ENCODE data around the gene CYP2A7.
"Not testable (repeated sequence)": the region's sequence is repeated elsewhere in the genome, so short reads cannot be mapped to it uniquely, and the experiment has no call there.

CYP2A7 gene, protein sequence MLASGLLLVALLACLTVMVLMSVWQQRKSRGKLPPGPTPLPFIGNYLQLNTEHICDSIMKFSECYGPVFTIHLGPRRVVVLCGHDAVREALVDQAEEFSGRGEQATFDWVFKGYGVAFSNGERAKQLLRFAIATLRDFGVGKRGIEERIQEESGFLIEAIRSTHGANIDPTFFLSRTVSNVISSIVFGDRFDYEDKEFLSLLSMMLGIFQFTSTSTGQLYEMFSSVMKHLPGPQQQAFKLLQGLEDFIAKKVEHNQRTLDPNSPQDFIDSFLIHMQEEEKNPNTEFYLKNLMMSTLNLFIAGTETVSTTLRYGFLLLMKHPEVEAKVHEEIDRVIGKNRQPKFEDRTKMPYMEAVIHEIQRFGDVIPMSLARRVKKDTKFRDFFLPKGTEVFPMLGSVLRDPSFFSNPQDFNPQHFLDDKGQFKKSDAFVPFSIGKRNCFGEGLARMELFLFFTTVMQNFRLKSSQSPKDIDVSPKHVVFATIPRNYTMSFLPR

DNA sequence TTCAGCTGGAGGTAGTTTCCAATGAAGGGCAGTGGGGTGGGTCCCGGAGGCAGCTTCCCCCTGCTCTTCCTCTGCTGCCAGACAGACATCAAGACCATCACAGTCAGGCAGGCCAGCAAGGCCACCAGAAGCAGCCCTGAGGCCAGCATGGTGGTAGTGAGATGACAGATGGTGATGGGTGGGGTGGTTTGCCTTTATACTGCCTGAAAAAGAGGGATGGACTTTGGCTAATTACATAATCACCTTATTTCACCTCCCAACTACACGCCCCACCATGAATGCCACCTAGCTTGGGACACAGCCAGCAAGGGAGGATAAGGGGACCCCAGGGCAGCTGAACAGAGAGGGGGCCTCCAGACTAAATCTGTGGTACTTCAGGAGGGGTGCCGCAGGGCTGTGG lies at the start of gene CYP2A7:
Gene CYP2A7, minus strand, starts transcription at position 170 of the 400 bp plus-strand sequence. Its CDS starts 21 bp downstream, at position 149.
- DNase-seq (ENCODE audit: insufficient read length, low spot score); FAIRE-seq: not testable (repeated sequence)

DNA sequence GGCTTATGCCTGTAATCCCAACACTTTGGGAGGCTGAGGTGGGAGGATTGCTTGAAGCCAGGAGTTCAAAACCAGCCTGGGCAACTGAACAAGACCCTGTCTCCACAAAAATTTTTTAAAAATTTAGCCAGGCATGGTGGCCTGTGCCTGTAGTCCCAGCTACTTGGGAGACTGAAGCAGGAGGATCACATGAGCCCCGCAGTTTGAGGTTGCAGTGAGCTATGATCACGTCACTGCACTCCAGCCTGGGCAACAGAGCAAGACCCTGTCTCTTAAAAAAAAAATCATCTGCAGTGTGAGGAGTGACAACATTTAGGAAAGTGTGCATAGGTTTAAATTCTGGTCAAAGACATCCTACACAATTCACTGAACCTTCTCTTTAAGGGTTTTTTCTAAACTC lies 48.8 kb upstream of the CYP2A7 start:
- not testable (repeated sequence) for FAIRE-seq; DNase-seq (ENCODE audit: insufficient read length, low spot score)

DNA sequence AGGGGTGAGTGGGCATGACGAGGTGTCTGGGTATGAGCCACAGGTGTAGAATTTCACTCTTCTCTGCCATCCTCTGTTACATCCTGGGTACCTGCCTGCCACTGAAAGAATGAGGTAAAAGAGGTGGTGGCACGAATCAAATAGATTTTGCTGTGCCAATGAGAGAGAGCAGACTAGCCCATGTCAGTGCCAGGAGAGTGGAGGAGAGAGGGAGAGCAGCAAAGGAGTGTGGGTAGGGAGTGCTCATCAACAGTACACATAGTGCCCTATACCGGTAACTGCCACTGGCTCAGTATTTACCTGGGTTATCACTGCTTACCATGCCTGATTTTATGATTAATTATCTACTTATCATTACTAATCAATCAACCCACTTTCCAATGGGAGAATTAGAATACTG lies 47.9 kb upstream of the CYP2A7 start:
- not testable (repeated sequence) for FAIRE-seq

DNA sequence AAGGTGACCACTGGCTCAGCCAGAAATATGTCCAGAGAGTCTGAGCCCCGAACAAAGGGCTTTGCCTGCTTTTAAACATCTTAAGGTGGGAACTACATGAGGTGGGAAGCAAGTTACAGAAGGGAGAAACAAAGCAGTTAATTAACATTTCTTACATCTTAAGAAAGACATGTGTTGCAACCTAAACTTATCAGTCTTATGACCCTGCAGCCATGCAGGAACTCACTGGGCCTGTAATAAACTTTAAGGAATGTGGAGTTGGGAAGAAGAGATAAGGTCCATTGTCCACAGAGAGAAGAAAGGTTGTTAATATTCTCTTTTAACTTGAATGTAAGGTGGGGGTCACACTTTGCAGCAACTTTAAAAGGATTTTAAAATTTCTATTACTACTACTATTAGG lies 46.8 kb upstream of the CYP2A7 start:
- FAIRE-seq = no peak
- no peak for DNase-seq (ENCODE audit: insufficient read length, low spot score)
- no peak for TF ChIP-seq POLR2A (IDR thresholded peaks at IDR 0.05; ENCODE audit: low read depth, low read length)

More for the DNA sequence above, 47.9 kb upstream of the CYP2A7 start:
- not testable (repeated sequence) for DNase-seq (ENCODE audit: insufficient read length, low spot score)

DNA sequence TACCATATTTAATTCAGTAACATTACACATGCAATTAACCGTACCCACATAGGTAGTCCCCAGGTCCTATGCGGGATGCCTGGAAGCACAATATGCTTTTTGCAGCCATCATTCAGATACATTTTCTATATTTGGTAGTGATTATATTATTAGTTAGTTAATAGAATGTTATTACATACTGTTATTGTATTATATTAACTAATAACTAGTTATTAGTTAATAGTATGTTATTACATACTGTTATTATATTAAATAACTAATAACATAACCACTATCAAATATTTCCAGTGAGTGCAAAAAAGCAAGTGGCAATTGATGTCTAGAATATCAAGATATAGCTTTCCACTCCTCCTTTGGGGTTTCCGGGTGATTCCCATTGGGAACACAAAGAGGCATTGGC lies 45.5 kb upstream of the CYP2A7 start:
- DNase-seq (ENCODE audit: insufficient read length, low spot score) (no peak), FAIRE-seq (no peak)
- no peak for TF ChIP-seq POLR2A (IDR thresholded peaks at IDR 0.05; ENCODE audit: low read depth, low read length)

DNA sequence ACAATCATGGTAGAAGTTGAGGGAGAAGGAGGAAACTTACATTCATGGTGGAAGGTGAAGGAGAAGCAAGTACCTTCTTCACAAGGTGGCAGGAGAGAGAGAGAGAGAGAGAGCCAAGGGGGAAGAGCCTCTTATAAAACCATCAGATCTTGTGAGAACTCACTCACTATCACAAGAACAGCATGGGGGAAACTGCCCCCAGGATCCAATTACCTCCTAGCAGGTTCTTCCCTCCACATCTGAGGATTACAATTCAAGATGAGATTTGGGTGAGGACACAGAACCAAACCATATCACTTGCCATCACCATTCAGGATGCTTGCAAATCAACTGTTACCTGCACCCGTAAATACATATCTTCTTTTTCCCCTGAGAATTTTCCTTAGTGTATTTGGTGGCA lies 44.2 kb upstream of the CYP2A7 start:
- not testable (repeated sequence) for FAIRE-seq

DNA sequence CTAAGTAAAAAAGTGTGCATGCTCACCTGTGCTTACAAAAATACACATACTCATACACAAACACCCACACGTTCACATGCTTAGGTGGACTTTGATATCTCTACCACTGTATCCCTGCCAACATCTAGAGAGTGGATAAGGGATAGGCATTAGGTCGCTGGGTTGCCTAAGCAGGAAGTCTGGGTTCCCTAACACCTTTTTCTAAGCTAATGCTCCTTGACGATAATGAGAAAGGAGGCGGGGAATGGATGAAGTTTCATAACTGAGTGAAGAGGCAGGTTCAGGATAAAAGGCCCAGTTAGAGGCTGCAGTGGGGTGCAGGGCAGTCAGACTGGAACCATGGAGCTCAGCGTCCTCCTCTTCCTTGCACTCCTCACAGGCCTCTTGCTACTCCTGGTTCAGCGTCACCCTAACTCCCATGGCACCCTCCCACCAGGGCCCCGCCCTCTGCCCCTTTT lies 41.9 kb upstream of the CYP2A7 start:
- DNase-seq (ENCODE audit: insufficient read length, low spot score) (no peak), FAIRE-seq (no peak)
- TF ChIP-seq POLR2A (IDR thresholded peaks at IDR 0.05; ENCODE audit: low read depth, low read length) = no peak

More for the DNA sequence above, 44.2 kb upstream of the CYP2A7 start:
- not testable (repeated sequence) for DNase-seq (ENCODE audit: insufficient read length, low spot score)

DNA sequence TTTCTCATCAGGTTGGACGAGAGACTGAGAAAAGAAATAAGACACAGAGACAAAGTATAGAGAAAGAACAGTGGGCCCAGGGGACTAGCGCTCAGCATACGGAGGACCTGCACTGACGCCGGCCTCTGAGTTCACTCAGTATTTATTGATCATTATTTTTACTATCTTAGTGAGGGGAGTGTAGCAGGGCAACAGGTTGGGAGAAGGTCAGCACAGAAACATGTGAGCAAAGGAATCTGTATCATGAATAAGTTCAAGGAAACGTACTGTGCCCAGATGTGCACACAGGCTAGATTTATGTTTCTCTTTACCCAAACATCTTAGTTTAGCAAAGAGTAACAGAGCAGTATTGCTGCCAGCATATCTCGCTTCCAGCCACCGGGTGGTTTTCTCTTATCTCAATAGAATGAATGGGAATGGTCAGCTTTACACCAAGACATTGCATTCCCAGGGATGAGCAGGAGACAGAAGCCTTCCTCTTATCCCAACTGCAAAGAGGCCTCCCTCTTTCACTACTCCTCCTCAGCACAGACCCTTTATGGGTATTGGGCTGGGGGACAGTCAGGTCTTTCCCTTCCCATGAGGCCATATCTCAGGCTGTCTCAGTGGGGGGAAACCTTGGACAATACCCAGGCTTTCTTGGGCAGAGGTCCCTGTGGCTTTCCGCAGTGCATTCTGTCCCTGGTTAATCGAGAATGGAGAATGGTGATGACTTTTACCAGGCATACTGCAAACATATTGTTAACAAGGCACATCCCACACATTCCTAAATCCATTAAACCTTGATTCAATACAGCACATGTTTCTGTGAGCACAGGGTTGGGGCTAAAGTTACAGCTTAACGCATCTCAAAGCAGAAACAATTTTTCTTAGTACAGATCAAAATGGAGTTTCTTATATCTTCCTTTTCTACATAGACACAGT lies 40.5 kb upstream of the CYP2A7 start:
- not testable (repeated sequence) for FAIRE-seq; DNase-seq (ENCODE audit: insufficient read length, low spot score)

DNA sequence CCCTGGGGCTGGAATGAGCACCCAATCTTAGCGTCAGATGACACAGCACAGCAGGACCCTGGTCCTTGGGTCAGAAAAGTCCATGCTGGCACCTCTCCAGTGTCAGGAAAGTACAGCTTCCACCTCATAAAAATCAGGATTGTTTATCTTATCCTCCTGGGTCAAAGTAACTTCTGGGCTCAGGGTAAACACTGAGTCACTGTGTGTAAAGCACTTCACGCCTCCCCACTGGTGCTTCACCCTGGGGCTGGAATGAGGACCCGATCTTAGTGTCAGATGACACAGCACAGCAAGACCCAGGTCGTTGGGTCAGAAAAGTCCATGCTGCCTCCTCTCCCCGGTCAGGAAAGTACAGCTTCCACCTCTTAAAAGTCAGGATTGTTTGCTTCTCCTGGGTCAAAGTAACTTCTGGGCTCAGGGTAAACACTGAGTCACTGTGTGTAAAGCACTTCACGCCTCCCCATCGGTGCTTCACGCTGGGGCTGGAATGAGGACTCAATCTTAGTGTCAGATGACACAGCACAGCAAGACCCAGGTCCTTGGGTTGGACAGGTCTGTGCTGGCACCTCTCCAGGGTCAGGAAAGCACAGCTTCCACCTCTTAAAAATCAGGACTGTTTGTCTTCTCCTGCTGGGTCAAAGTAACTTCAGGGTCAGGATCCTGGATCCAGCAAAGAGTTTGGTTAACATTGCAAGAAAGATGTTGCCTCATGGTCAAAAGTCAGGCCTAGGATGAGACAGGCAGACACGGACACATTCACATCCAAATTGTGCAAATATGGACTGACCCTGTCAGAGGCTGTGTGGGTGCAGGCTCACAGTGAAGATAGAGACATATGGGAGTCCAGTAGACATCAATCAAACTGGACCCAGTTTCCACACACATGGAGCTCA lies 39.2 kb upstream of the CYP2A7 start:
- no peak for TF ChIP-seq POLR2A (IDR thresholded peaks at IDR 0.05; ENCODE audit: low read depth, low read length)
- DNase-seq (ENCODE audit: insufficient read length, low spot score) (no peak), FAIRE-seq (no peak)

DNA sequence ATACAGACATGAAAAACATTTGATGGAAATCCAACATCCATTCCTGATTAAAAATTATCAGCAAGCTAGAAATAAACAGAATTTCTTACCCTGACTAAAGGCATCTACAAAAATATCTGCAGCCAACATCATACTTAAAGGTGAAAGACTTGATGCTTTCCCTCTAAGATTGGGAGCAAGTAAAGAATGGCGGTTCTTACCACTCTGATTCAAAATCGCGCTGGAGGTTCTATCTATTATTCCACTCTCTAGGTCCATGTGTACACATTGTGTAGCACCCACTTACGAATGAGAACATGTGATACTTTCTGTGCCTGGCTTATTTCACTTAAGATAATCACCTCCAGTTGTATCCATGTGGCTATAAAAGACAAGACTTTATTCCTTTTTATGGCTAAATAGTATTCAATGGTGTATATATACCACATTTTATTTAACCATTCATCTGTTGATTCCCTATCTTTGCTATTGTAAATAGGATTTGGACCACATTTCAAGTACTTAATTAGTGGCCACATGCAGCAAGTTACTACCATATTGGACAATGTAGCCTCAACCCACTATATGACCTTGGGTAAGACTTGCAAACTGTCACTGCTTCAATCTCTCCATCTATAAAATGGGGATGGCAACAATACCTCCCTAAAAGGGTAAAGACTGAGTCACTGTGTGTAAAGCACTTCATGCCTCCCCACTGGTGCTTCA lies 38.4 kb upstream of the CYP2A7 start:
- DNase-seq (ENCODE audit: insufficient read length, low spot score) = no peak
- no peak for FAIRE-seq
- no peak for TF ChIP-seq POLR2A (IDR thresholded peaks at IDR 0.05; ENCODE audit: low read depth, low read length)

DNA sequence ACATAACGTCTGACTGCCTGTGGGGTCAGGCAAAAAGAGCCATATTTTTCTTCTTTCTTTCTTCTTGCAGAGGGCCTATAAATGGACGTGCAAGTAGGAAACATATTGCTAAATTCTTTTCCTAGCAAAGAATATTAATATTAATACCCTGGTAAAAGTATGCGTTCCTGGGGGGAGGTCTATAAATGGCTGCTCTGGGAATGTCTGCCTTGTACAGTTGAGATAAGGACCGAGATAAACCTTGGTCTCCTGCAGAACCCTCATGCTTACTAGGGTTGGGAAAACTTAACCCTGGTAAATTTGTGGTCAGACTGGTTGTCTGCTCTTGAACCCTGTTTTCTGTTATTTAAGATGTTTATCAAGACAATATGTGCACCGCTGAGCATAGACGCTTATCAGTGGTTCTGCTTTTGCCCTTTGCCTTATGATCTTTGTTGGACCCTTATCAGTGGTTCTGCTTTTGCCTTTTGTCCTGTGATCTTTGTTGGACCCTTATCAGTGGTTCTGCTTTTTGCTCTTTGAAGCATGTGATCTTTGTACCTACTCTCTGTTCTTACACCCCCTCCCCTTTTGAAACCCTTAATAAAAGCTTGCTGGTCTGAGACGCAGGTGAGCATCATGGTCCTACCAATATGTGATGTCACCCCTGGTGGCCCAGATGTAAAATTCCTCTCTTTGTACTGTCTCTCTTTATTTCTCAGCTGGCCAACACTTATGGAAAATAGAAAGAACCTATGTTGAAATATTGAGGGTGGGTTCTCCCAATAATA lies 37.7 kb upstream of the CYP2A7 start:
- not testable (repeated sequence) for FAIRE-seq; DNase-seq (ENCODE audit: insufficient read length, low spot score)

DNA sequence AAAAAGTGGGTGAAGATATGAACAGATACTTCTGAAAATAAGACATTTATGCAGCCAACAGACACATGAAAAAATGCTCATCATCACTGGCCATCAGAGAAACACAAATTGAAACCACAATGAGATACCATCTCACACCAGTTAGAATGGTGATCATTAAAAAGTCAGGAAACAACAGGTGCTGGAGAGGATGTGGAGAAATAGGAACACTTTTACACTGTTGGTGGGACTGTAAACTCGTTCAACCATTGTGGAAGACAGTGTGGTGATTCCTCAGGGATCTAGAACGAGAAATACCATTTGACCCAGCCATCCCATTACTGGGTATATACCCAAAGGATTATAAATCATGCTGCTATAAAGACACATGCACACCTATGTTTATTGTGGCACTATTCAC lies 36.3 kb upstream of the CYP2A7 start:
- FAIRE-seq; DNase-seq (ENCODE audit: insufficient read length, low spot score): not testable (repeated sequence)

Measured in H54 (cell line).